Kidney capillary endothelial cell (primary cell): ENCODE data around the gene PPP6R3.
"Not testable (repeated sequence)": the region's sequence is repeated elsewhere in the genome, so short reads cannot be mapped to it uniquely, and the experiment has no call there.

Experiments
- DNase-seq: peaks from one replicate; pipeline ENCODE4 v3.0.0-alpha.2; 2018; ENCODE audit warnings: low spot score

Gene PPP6R3

GRCh38 chr11:68436162-68436888, 24.2 kb upstream of the PPP6R3 start:
- no peak for DNase-seq

- DNase-seq: peak; percentile 97
Observed at GRCh38 chr11:68436985-68437926, 23.3 kb upstream of the PPP6R3 start.

- no peak for DNase-seq
Observed at GRCh38 chr11:68437927-68438657, 22.5 kb upstream of the PPP6R3 start.

GRCh38 chr11:68438658-68439259, 21.8 kb upstream of the PPP6R3 start:
- no peak for DNase-seq

- DNase-seq: no peak
Observed at GRCh38 chr11:68439355-68440065, 21.0 kb upstream of the PPP6R3 start.

GRCh38 chr11:68440224-68440623, 20.3 kb upstream of the PPP6R3 start:
- no peak for DNase-seq

GRCh38 chr11:68441466-68442230, 18.9 kb upstream of the PPP6R3 start:
- no peak for DNase-seq

- DNase-seq: no peak
Observed at GRCh38 chr11:68442433-68442832, 18.1 kb upstream of the PPP6R3 start.

GRCh38 chr11:68444566-68444965, 16.0 kb upstream of the PPP6R3 start:
- no peak for DNase-seq

GRCh38 chr11:68445531-68446035, 15.0 kb upstream of the PPP6R3 start:
- no peak for DNase-seq

GRCh38 chr11:68446046-68446725, 14.4 kb upstream of the PPP6R3 start:
- no peak for DNase-seq

- DNase-seq: peak; percentile 70
Observed at GRCh38 chr11:68447015-68447801, 13.3 kb upstream of the PPP6R3 start.

GRCh38 chr11:68447914-68448313, 12.6 kb upstream of the PPP6R3 start:
- DNase-seq: not testable (repeated sequence)

GRCh38 chr11:68448604-68449011, 11.9 kb upstream of the PPP6R3 start:
- DNase-seq: no peak

GRCh38 chr11:68449951-68450350, 10.6 kb upstream of the PPP6R3 start:
- no peak for DNase-seq

- DNase-seq: no peak
Observed at GRCh38 chr11:68450711-68451110, 9.8 kb upstream of the PPP6R3 start.

GRCh38 chr11:68454767-68455166, 5.8 kb upstream of the PPP6R3 start:
- no peak for DNase-seq

GRCh38 chr11:68455485-68455884, 5.1 kb upstream of the PPP6R3 start:
- DNase-seq: no peak
